GM12891 (cell line): ENCODE measurements around the gene TAF4B.
"Not testable (repeated sequence)": the region's sequence is repeated elsewhere in the genome, so short reads cannot be mapped to it uniquely, and the experiment has no call there.

Experiments
- DNase-seq: peaks from one replicate; pipeline ENCODE4 v3.0.0; 2011; ENCODE audit warnings: low spot score; ENCODE audit not compliant: insufficient read length
- FAIRE-seq: peaks from 2 replicates; lab custom pipeline; 2011; peaks lifted over from hg19 to GRCh38; lab: Jason Lieb, UNC
- PAX5 ChIP-seq: IDR thresholded peaks from 2 replicates; pipeline ENCODE4 v1.6.1; 2011; ENCODE audit warnings: low read length, moderate library complexity, mild to moderate bottlenecking; ENCODE audit not compliant: insufficient read depth, severe bottlenecking
- POLR2A ChIP-seq: IDR thresholded peaks from 2 replicates; pipeline ENCODE4 v1.6.1; 2011; ENCODE audit warnings: low read depth, low read length, control low read depth
- POLR2AphosphoS5 ChIP-seq: IDR thresholded peaks from 2 replicates; pipeline ENCODE4 v1.6.1; 2011; ENCODE audit warnings: low read depth, low read length, control low read depth
- POU2F2 ChIP-seq: IDR thresholded peaks from 2 replicates; pipeline ENCODE4 v1.6.1; 2011; ENCODE audit warnings: low read depth, mild to moderate bottlenecking, control low read depth, low read length, moderate library complexity
- SPI1 ChIP-seq: IDR thresholded peaks from 2 replicates; pipeline ENCODE4 v1.6.1; 2011; ENCODE audit warnings: low read depth, low read length, control low read depth
- TAF1 ChIP-seq: IDR thresholded peaks from 2 replicates; pipeline ENCODE4 v1.6.1; 2011; ENCODE audit warnings: low read depth, low read length, control low read depth

The TAF4B gene

DNA sequence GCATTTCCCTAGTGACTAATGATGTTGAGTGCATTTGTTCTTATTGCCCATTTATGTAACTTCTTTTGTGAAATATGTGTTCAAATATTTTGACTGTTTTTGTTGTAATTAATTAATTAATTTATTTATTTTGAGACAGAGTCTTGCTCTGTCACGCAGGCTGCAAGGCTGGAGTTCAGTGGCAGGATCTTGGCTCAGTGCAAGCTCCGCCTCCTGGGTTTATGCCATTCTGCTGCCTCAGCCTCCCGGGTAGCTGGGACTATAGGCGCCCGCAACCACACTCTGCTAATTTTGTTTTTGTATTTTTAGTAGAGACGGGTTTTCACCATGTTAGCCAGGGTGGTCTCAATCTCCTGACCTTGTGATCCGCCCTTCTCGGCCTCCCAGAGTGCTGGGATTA is 71.9 kb downstream of the TAF4B start:
- TF ChIP-seq POU2F2, result no peak
- TF ChIP-seq SPI1, result no peak
- no peak for TF ChIP-seq POLR2A
- no peak for TF ChIP-seq POLR2AphosphoS5
- no peak for TF ChIP-seq PAX5
- no peak for TF ChIP-seq TAF1
- DNase-seq, result no peak
- FAIRE-seq, result no peak

GRCh38 chr18:26301681-26302080 is 75.4 kb downstream of the TAF4B start:
- no peak for TF ChIP-seq POLR2A
- no peak for TF ChIP-seq TAF1
- TF ChIP-seq SPI1, result no peak
- no peak for TF ChIP-seq POLR2AphosphoS5
- no peak for TF ChIP-seq POU2F2
- no peak for TF ChIP-seq PAX5
- DNase-seq, result no peak
- FAIRE-seq, result no peak

DNA sequence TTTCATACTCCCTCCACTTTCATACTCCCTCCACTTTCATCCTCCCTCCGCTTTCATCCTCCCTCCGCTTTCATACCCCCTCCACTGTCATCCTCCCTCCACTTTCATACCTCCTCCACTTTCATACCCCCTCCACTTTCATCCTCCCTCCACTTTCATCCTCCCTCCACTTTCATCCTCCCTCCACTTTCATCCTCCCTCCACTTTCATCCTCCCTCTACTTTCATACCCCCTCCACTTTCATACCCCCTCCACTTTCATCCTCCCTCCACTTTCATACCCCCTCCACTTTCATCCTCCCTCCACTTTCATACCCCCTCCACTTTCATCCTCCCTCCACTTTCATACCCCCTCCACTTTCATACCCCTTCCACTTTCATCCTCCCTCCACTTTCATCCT is 77.0 kb downstream of the TAF4B start:
- FAIRE-seq, DNase-seq: not testable (repeated sequence)

- no peak for DNase-seq
- no peak for FAIRE-seq
- TF ChIP-seq SPI1 (no peak), POLR2AphosphoS5 (no peak), POU2F2 (no peak), POLR2A (no peak)
Measured at GRCh38 chr18:26304511-26304910, 78.3 kb downstream of the TAF4B start.

DNA sequence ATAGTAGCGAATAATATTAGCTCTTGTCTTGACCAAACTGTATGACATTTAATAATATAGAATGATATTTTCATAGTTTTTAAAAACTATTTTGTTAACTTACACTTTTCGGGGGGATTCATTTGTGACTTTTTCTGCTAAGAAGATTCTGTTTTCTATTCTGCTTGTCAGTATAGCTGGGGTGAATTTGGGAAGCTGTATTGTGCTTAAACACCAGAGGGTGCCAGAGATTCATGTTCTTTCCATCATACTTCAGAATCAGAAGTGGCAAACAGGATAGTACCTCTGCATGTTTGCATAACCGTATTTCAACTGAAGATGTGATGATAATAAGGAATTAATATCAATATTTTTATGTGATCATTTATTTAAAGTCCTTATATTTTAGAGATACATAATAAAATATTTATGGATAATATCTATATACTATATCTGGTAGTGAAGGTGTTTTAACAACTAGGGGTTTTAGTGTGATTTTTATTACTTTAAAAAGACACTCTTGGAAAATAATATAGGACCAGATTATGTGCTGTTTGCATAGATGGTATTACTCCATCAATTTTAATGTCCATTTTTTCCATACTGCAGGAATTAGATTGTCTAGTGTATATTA is 81.0 kb downstream of the TAF4B start:
- peak; percentile 5 for DNase-seq
- peak; percentile 58 for FAIRE-seq

DNA sequence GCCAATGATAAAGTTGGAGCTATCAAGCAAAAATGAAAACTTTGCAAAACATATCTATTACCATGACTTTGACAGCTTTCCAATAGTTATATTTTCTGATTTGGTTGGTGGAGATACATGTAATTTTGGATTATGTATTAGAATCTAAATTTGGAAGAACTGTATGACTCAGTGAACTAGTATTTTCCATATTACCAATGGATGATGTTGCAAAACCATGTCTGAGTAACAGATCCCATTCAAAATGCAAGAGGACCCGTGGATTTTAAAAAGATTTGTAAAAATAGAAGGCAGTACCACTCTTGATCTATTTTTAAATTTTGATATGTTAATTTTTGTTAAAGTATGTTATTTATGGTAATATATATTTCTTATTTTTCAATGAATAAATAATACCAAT is 83.0 kb downstream of the TAF4B start:
- FAIRE-seq (no peak), DNase-seq (no peak)
- TF ChIP-seq POLR2AphosphoS5, result no peak
- TF ChIP-seq TAF1, result no peak
- TF ChIP-seq POU2F2, result no peak
- no peak for TF ChIP-seq POLR2A
- no peak for TF ChIP-seq PAX5

More for the DNA sequence above, 81.0 kb downstream of the TAF4B start:
- TF ChIP-seq SPI1 (no peak), TAF1 (no peak), POU2F2 (no peak), POLR2AphosphoS5 (no peak), PAX5 (no peak), POLR2A (no peak)

DNA sequence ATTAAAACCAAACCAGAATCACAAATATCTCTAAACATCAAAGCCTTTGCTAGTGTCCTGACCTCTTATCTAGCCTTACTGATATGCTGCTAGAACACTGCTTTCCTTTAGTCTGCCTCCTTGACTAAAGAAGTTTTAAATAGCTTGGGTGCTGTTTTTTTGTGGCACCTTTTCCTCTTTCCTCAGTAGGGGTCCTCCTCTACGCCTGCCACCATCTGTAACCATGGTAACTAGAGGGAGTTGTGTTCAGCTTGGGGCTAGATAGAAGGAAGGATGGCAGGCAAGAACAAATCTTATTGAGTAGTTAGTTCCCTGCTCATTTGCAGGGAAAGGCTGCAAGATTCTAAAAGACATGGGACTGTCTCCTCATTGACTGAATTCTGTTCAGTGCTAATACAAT is 86.0 kb downstream of the TAF4B start:
- no peak for DNase-seq
- no peak for FAIRE-seq
- TF ChIP-seq SPI1, result no peak
- TF ChIP-seq PAX5, result no peak
- no peak for TF ChIP-seq POU2F2
- TF ChIP-seq POLR2A, result no peak
- no peak for TF ChIP-seq POLR2AphosphoS5
- TF ChIP-seq TAF1, result no peak

DNA sequence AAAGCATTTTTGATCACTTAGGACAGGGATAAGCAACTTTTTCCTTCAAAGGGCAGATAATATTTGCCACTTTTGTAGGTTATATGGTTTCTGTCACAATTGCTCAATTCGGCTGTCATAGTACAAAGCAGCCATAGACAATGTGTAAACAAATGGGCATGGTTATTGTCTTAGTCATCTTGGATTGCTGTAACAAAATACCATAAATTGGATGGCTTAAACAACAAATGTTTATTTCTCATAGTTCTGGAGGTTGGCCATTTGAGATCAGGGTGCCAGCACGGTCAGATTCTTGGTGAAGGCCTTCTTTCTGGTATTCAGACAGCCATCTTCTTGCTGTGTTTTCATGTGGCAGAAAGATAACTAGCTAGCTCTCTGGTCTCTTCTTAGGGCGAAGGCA is 91.2 kb downstream of the TAF4B start:
- DNase-seq (no peak), FAIRE-seq (peak; percentile 79)
- TF ChIP-seq PAX5 (no peak), TAF1 (no peak), POLR2AphosphoS5 (no peak), POLR2A (no peak)

GRCh38 chr18:26320686-26321085 is 94.4 kb downstream of the TAF4B start:
- FAIRE-seq (no peak), DNase-seq (no peak)
- TF ChIP-seq POLR2AphosphoS5 (no peak), SPI1 (no peak), POU2F2 (no peak), PAX5 (no peak), POLR2A (no peak), TAF1 (no peak)

DNA sequence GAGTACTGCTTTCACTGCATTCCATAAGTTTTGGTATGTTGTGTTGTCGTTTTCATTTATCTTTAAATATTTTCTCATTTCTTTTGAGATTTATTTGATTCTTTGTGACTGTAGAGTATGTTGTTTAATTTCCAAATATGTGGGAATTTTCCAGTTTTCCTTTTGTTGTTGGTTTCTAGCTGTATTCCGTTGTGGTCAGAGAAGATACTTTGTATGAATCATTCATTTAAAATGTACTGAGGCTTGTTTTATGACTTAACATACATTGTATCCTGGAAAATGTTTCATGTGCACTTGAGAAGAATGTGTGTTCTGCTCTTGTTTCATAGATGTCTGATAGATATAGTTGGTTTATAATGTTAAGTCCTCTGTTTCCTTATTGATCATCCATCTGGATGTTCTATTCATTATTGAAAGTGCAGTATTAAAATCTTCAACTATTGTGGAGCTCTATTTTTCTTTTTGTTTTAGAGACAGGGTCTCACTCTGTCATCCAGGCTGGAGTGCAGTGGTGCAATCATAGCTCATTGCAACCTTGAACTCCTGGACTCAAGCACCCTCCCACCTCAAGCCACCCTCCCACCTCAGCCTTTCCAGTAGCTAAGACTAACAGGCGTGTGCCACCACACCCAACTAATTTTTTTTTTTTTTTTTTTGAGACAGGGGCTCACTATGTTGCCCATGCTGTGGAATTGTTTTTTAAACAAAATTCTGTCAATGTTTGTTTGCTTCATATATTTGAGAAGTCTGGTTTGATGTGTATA is 96.8 kb downstream of the TAF4B start:
- FAIRE-seq, result no peak
- TF ChIP-seq POLR2A (no peak), SPI1 (no peak), POLR2AphosphoS5 (no peak), TAF1 (no peak), POU2F2 (no peak), PAX5 (no peak)
- DNase-seq, result no peak

GRCh38 chr18:26325771-26326170 is 99.5 kb downstream of the TAF4B start:
- FAIRE-seq, result no peak
- no peak for DNase-seq
- no peak for TF ChIP-seq TAF1
